Right atrium auricular region (tissue), 2 donors: ENCODE measurements around the gene C19orf12. TPM values are rescaled to one million over a fixed set of nuclear protein-coding genes. Genes with fewer than 3 reads are reported as not detected.

ENCODE experiments used
- DNase-seq: peaks from one replicate; pipeline ENCODE4 v3.0.0-alpha.2; 2019; ENCODE audit warnings: low spot score
- H3K27ac ChIP-seq, 2 donors: fragments of 200-600 bp; sonication (generic); 1 replicate in 1 of 2; 2 replicates in 1 of 2; pipeline ENCODE4 v1.5.1; 2016 to 2019
- H3K27me3 ChIP-seq, 2 donors: fragments of 200-600 bp; sonication (generic); one replicate each; pipeline versions ENCODE4 v1.5.1 to v1.6.0; 2017 to 2019
- H3K36me3 ChIP-seq: fragments of 200-600 bp; sonication (generic); one replicate; pipeline ENCODE4 v1.5.1; 2016
- H3K4me1 ChIP-seq, 2 donors: fragments of 200-600 bp; sonication (generic); one replicate each; pipeline versions ENCODE4 v1.5.1 to v1.6.0; 2017 to 2019
- H3K4me3 ChIP-seq, 2 donors: fragments of 200-600 bp; sonication (generic); 1 replicate in 1 of 2; 2 replicates in 1 of 2; pipeline ENCODE4 v1.5.1; 2017 to 2019; ENCODE audit warnings: mild to moderate bottlenecking in 1 of 2, moderate library complexity in 1 of 2
- H3K9me3 ChIP-seq, 2 donors: fragments of 200-600 bp; sonication (generic); one replicate each; pipeline ENCODE4 v1.5.1; 2019
- CTCF ChIP-seq, 2 donors: fragments of 200-600 bp; sonication (generic); IDR thresholded peaks; one replicate each; pipeline ENCODE4 v1.5.1; 2019; ENCODE audit warnings: antibody characterized with exemption in 2 of 2
- total RNA-seq, 2 donors: library from RNA; depleted of rRNA; stranded (reverse); fragments of >200 nt; gene quantifications; one replicate each; pipeline ENCODE4 v1.1.0, GENCODE V29; 2016

The C19orf12 gene
- total RNA-seq, 2 donors from 2014 or later, result 47.9 to 61.4 TPM

GRCh38 chr19:29676586-29676985 is 38.5 kb downstream of the C19orf12 start:
- TF ChIP-seq CTCF (IDR thresholded peaks at IDR 0.05), result no peak
- H3K27ac ChIP-seq, result peak overlapping the region; percentile 94 to 96
- DNase-seq, result no peak
- H3K27me3 ChIP-seq, result no peaks in the 10 kb centered on the region
- H3K4me3 ChIP-seq, result no peak overlapping the region
- peaks cover 4 to 98% of the 10 kb centered on the region in 2 donors for H3K4me1 ChIP-seq
- H3K36me3 ChIP-seq, result peaks cover 45% of the 10 kb centered on the region
- H3K9me3 ChIP-seq, result no peaks in the 10 kb centered on the region

- H3K4me1 ChIP-seq, result peaks cover 4 to 98% of the 10 kb centered on the region in 2 donors
- TF ChIP-seq CTCF (IDR thresholded peaks at IDR 0.05), result no peak
- DNase-seq, result no peak
- H3K27me3 ChIP-seq, result no peaks in the 10 kb centered on the region
- peak overlapping the region; percentile 94 to 96 for H3K27ac ChIP-seq
- H3K36me3 ChIP-seq, result peaks cover 45% of the 10 kb centered on the region
- H3K9me3 ChIP-seq, result no peaks in the 10 kb centered on the region
- H3K4me3 ChIP-seq, result no peak overlapping the region
These were observed 39.3 kb downstream of the C19orf12 start for GRCh38 chr19:29675650-29676186.

DNA sequence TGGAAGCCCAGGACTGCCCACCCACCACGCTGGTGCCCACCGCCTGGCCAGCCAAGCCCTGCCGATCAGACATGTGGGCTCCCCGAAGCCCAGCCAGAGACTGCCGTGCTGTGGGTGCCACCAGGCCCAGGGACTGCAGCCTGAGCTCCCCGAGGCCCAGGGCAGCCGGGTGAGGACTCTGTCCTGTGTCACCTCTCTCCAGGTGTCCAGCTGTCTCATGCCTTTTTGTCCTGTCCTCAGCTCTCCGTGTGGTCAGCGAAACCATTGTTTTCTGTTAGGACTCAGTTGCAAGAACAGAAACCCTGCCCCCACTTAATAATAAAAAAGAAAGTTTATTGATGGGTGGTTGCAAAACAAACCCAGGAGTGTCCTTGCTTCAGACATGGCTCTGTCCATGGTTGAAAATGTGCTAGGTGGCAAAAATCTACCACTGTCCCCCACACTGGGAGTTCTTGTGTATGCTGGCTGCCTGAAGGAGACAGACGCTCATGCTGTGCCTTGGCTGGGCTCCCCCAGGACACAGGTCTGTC is 39.9 kb downstream of the C19orf12 start:
- TF ChIP-seq CTCF (IDR thresholded peaks at IDR 0.05), result no peak
- peaks cover 4 to 94% of the 10 kb centered on the region in 2 donors for H3K4me1 ChIP-seq
- H3K4me3 ChIP-seq, result no peak overlapping the region
- H3K36me3 ChIP-seq, result peaks cover 45% of the 10 kb centered on the region
- peak overlapping the region; percentile 94 to 96 for H3K27ac ChIP-seq
- H3K9me3 ChIP-seq, result no peaks in the 10 kb centered on the region
- no peak for DNase-seq
- H3K27me3 ChIP-seq, result no peaks in the 10 kb centered on the region

DNA sequence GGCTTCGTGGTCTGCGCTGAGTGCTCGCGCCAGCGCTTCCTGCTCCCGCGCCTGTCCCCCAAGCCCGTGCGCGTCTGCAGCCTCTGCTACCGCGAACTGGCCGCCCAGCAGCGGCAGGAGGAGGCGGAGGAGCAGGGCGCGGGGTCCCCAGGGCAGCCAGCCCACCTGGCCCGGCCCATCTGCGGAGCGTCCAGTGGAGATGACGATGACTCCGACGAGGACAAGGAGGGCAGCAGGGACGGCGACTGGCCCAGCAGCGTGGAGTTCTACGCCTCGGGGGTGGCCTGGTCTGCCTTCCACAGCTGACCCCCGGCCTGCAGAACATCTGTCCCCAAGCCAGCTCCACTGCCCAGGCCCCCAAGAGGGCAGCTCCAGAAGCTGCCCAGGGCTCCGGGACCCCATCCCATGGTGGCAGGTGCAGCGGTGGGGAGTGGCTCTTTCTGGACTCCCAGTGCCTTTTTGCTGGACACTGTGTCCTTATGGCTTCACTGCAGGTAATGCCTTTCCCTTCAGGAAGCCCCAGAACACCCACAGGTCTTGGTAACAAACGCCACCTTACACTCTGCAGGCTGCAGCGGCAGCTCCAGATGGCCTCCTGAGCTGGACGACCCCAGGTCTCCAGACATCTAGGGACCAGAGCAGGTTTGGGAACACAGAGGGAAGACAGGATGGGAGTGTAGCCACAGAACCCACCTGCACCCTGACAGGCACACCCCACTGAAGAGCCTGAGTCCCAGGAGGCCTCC is 40.5 kb downstream of the C19orf12 start:
- Histone ChIP-seq H3K4me1 (peaks cover 4 to 90% of the 10 kb centered on the region in 2 donors), H3K27me3 (no peaks in the 10 kb centered on the region), H3K9me3 (no peaks in the 10 kb centered on the region), H3K4me3 (no peak overlapping the region), H3K27ac (peak overlapping the region; percentile 94 to 96), H3K36me3 (peaks cover 45% of the 10 kb centered on the region)
- TF ChIP-seq CTCF (IDR thresholded peaks at IDR 0.05), result no peak
- DNase-seq, result no peak

GRCh38 chr19:29673451-29674371 is 41.4 kb downstream of the C19orf12 start:
- Histone ChIP-seq H3K27me3 (no peaks in the 10 kb centered on the region), H3K9me3 (no peaks in the 10 kb centered on the region), H3K27ac (peak overlapping the region; percentile 94 to 96), H3K4me1 (peaks cover 4 to 90% of the 10 kb centered on the region in 2 donors), H3K36me3 (peaks cover 45% of the 10 kb centered on the region), H3K4me3 (no peak overlapping the region)
- no peak for TF ChIP-seq CTCF (IDR thresholded peaks at IDR 0.05)
- no peak for DNase-seq
